Endothelial cell of umbilical vein (primary cell): ENCODE data around the gene KCNN1. TPM values are rescaled to one million over a fixed set of nuclear protein-coding genes. Genes with fewer than 3 reads are reported as not detected.

Experiments
- BruUV-seq: library from RNA; stranded (reverse); fragments of 400-500 nt; replicated peaks from 2 replicates; lab custom pipeline; 2021; lab: Mats Ljungman, UMichigan
- CTCF ChIA-PET: fragments of 300-600, 350-600 bp; sonication (Branson Sonifier 250); formaldehyde crosslinking; loops from one replicate; lab custom pipeline; 2021; ENCODE audit warnings: antibody characterized with exemption, inconsistent platforms; lab: Charles Lee
- POLR2A ChIA-PET: fragments of 300-600, 350-600 bp; sonication (Branson Sonifier 250); formaldehyde crosslinking; loops from one replicate; lab custom pipeline; 2021; ENCODE audit warnings: antibody characterized with exemption, inconsistent platforms; lab: Charles Lee
- DNase-seq: peaks from one replicate; pipeline ENCODE4 v3.0.0-alpha.2; 2011; ENCODE audit warnings: low read depth, low spot score
- FAIRE-seq: peaks from 2 replicates; lab custom pipeline; 2011; peaks lifted over from hg19 to GRCh38; lab: Jason Lieb, UNC
- H2AFZ ChIP-seq: 2 replicates; pipeline ENCODE4 v1.6.0; 2012; ENCODE audit warnings: low read depth, low read length, control low read depth, inconsistent platforms
- H3K27ac ChIP-seq: 2 replicates; pipeline ENCODE4 v1.5.1; 2011; ENCODE audit warnings: low read depth, mild to moderate bottlenecking, control low read depth, low read length, moderate library complexity; ENCODE audit not compliant: insufficient read depth
- H3K27me3 ChIP-seq, 2 experiments: 2 replicates each; pipeline versions ENCODE4 v1.6.0 to v1.6.1; 2011; ENCODE audit warnings: low read length in 2 of 2, mixed read lengths in 1 of 2; ENCODE audit not compliant: control insufficient read depth in 2 of 2, insufficient read depth in 2 of 2
- H3K36me3 ChIP-seq, 2 experiments: 2 replicates in 1 of 2; 3 replicates in 1 of 2; pipeline ENCODE4 v1.5.1; 2011; ENCODE audit warnings: low read length in 2 of 2, mild to moderate bottlenecking in 1 of 2, moderate library complexity in 1 of 2; ENCODE audit not compliant: control insufficient read depth in 2 of 2, insufficient read depth in 2 of 2; ENCODE audit errors: extremely low read depth in 1 of 2
- H3K4me1 ChIP-seq: 3 replicates; pipeline ENCODE4 v1.5.1; 2011; ENCODE audit warnings: mild to moderate bottlenecking, low read length; ENCODE audit not compliant: control insufficient read depth, insufficient read depth; ENCODE audit errors: extremely low read depth
- H3K4me2 ChIP-seq: 2 replicates; pipeline ENCODE4 v1.6.1; 2011; ENCODE audit warnings: low read length, control low read depth, mixed read lengths; ENCODE audit not compliant: insufficient read depth
- H3K4me3 ChIP-seq, 3 experiments: fragments of 200-600 bp in 1 of 3; sonication (generic), shearing (Covaris generic) in 1 of 3; replicated peaks in 1 of 3; 2 replicates each; pipeline ENCODE4 v1.5.1; 2011 to 2016; ENCODE audit warnings: control low read depth in 3 of 3, low read length in 3 of 3, mild to moderate bottlenecking in 2 of 3, inconsistent platforms in 1 of 3, low read depth in 1 of 3, moderate library complexity in 1 of 3; ENCODE audit not compliant: insufficient read depth in 1 of 3
- H3K79me2 ChIP-seq: 2 replicates; pipeline ENCODE4 v1.6.0; 2012; ENCODE audit warnings: low read length, inconsistent platforms; ENCODE audit not compliant: control insufficient read depth, insufficient read depth
- H3K9ac ChIP-seq: replicated peaks from 2 replicates; pipeline ENCODE3; 2011; ENCODE audit warnings: low read length, control low read depth; ENCODE audit not compliant: insufficient read depth; ENCODE audit errors: extremely low read depth
- H3K9me1 ChIP-seq: replicated peaks from 3 replicates; pipeline ENCODE4 v1.6.0; 2011; ENCODE audit warnings: mild to moderate bottlenecking, low read length; ENCODE audit not compliant: control insufficient read depth, insufficient read depth; ENCODE audit errors: extremely low read depth
- H3K9me3 ChIP-seq: replicated peaks from 2 replicates; pipeline ENCODE4 v1.5.1; 2012; ENCODE audit warnings: low read length, inconsistent platforms; ENCODE audit not compliant: control insufficient read depth, insufficient read depth
- H4K20me1 ChIP-seq: replicated peaks from 2 replicates; pipeline ENCODE3; 2011; ENCODE audit warnings: mild to moderate bottlenecking, low read length; ENCODE audit not compliant: control insufficient read depth, insufficient read depth; ENCODE audit errors: extremely low read depth
- EZH2 ChIP-seq: IDR thresholded peaks from 2 replicates; pipeline ENCODE4 v1.6.1; 2012; ENCODE audit warnings: borderline replicate concordance, low read depth, mild to moderate bottlenecking, moderate library complexity, low read length, inconsistent platforms; ENCODE audit not compliant: severe bottlenecking
- GATA2 ChIP-seq: IDR thresholded peaks from 2 replicates; pipeline ENCODE4 v1.7.0; 2011; ENCODE audit warnings: low read depth, mild to moderate bottlenecking, moderate library complexity, mixed read lengths, low read length; ENCODE audit not compliant: insufficient read length, insufficient read depth
- JUN ChIP-seq: IDR thresholded peaks from 2 replicates; pipeline ENCODE4 v1.6.1; 2011; ENCODE audit warnings: borderline replicate concordance, low read depth; ENCODE audit not compliant: insufficient read length, insufficient read depth
- MAX ChIP-seq: IDR thresholded peaks from 2 replicates; pipeline ENCODE4 v1.6.1; 2011; ENCODE audit not compliant: insufficient read depth, insufficient read length
- MYC ChIP-seq: IDR thresholded peaks from one replicate; pipeline ENCODE4 v1.6.1; 2011; ENCODE audit warnings: mild to moderate bottlenecking, low read depth, low read length
- POLR2A ChIP-seq: IDR thresholded peaks from 2 replicates; pipeline ENCODE4 v1.6.1; 2012; ENCODE audit warnings: low read depth, mild to moderate bottlenecking, control low read depth, low read length
- POLR2AphosphoS5 ChIP-seq: IDR thresholded peaks from 2 replicates; pipeline ENCODE4 v1.6.1; 2012; ENCODE audit warnings: low read depth, mild to moderate bottlenecking, control low read depth, low read length, moderate library complexity; ENCODE audit not compliant: insufficient read depth
- dilution Hi-C: fragments of 300-500 bp; cut with MboI; formaldehyde crosslinking; loops from one replicate; pipeline ENCODE4 v1.15.0; 2019; ENCODE audit warnings: low sequenced_read_pairs; ENCODE audit not compliant: extremely low pct_ligation_motif_present
- intact Hi-C: fragments of 100-400 bp; cut with micrococcal nuclease; formaldehyde crosslinking; loops from one replicate; pipeline ENCODE4 v1.10.0; 2022
- polyA plus RNA-seq, 4 experiments: library from polyadenylated mRNA; depleted of rRNA in 3 of 4; stranded (reverse) in 3 of 4; unstranded in 1 of 4; fragments of >200 nt; gene quantifications; 2 replicates each; pipeline versions ENCODE4 v1.2.1 to v1.2.3, GENCODE V29; 2011 to 2012; ENCODE audit warnings: missing spikeins in 1 of 4
- total RNA-seq: library from RNA; stranded (reverse); gene quantifications from 2 replicates; pipeline ENCODE4 v1.2.3, GENCODE V29; 2021
- TF ChIP-seq, protein P1 (sequence below), 2 donors: IDR thresholded peaks; 1 replicate in 1 of 2; 2 replicates in 1 of 2; pipeline ENCODE4 v1.5.1; 2011; ENCODE audit warnings: low read length in 2 of 2, mild to moderate bottlenecking in 2 of 2, moderate library complexity in 2 of 2, control low read depth in 1 of 2, inconsistent platforms in 1 of 2, low read depth in 1 of 2; ENCODE audit not compliant: insufficient read depth in 1 of 2; ENCODE audit errors: extremely low read depth in 1 of 2

The KCNN1 gene
- total and polyA plus RNA-seq, 2 donors (not counting 3 experiments of a cell fraction or from before 2014, with no cell fraction given), result 0.18 to 0.80 TPM

DNA sequence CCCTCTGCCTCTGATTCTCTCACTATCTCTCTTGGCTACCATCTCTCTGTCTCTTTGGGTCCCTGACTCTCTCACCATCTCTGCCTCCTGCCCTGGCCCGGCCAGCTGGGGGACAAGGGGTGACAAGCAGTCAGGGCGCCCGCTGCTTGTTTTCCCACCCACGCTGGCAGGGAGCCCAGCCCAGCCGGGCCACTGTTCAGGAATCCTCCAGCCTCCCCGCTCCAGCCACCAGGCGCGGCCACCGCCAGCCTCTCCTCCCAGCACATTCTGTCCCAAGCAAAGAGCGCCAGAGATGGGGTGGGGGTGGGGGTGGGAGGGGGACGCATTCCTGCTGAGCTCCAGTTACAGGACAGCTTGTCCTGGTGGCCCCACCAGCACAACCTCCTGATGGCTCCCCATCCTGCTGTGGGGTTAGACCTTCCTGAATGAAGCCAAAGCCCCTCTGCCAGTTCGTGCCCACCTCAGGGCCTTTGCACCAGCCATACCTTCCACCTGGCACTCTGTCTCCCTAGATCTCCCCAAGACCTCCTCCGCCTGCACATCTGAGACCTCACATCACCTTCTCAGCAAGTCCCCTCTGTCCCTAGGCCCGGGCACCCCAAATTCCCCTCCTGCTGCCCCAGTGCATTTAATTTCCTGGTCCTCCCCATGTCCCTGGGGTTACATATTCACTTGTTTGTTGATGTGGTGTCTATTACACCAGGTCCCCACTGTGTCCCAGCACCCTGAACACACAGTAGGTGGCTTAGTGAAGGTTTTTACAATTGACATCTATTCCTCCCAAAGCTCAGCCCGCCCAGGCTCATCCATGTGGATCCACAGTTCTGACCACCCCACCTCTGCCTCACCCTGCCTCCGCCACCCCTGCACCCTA lies 53.5 kb downstream of the KCNN1 start:
- no peaks in the 10 kb centered on the region for H3K36me3 ChIP-seq
- no peak overlapping the region for H3K4me3 ChIP-seq
- peak overlapping the region; percentile 92 for H3K27ac ChIP-seq
- peak; percentile 89 for FAIRE-seq
- peak; percentile 82 for DNase-seq
- no peaks in the 10 kb centered on the region for H3K9me1 ChIP-seq
- BruUV-seq, result no TSS peak
- ChIA-PET POLR2A (no interaction called here), CTCF (interaction anchor here (1.1 to 1.3 kb wide), 2 partner anchors 13 to 37 kb away, joined by 4 to 5 read pairs; no protein-coding TSS in a partner anchor)
- peaks cover 49% of the 10 kb centered on the region for H3K4me1 ChIP-seq
- dilution Hi-C loops (no loop called here), intact Hi-C loops (loop anchor here (1.0 to 5.0 kb wide), 2 partner anchors 13 to 37 kb away; no protein-coding TSS in a partner anchor)
- TF ChIP-seq MYC (no peak), POLR2AphosphoS5 (no peak), JUN (no peak), GATA2 (no peak), POLR2A (no peak), EZH2 (no peak), MAX (no peak)
- TF ChIP-seq, protein P1, sequence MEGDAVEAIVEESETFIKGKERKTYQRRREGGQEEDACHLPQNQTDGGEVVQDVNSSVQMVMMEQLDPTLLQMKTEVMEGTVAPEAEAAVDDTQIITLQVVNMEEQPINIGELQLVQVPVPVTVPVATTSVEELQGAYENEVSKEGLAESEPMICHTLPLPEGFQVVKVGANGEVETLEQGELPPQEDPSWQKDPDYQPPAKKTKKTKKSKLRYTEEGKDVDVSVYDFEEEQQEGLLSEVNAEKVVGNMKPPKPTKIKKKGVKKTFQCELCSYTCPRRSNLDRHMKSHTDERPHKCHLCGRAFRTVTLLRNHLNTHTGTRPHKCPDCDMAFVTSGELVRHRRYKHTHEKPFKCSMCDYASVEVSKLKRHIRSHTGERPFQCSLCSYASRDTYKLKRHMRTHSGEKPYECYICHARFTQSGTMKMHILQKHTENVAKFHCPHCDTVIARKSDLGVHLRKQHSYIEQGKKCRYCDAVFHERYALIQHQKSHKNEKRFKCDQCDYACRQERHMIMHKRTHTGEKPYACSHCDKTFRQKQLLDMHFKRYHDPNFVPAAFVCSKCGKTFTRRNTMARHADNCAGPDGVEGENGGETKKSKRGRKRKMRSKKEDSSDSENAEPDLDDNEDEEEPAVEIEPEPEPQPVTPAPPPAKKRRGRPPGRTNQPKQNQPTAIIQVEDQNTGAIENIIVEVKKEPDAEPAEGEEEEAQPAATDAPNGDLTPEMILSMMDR (IDR thresholded peaks at IDR 0.05; ENCODE audit: extremely low read depth in 1 of 2, insufficient read depth in 1 of 2, low read depth in 1 of 2, low read length in 2 of 2), result peak in 1 of 2 donors; percentile 4
- no peaks in the 10 kb centered on the region for H3K27me3 ChIP-seq
- H4K20me1 ChIP-seq, result no peaks in the 10 kb centered on the region
- H3K4me2 ChIP-seq, result no peak overlapping the region
- H2AFZ ChIP-seq, result peak overlapping the region; percentile 80
- no peaks in the 10 kb centered on the region for H3K9me3 ChIP-seq
- H3K9ac ChIP-seq, result peak overlapping the region; percentile 25
- no peaks in the 10 kb centered on the region for H3K79me2 ChIP-seq
